HG02938 (cell line): Measurements from ENCODE around the gene PDCL3.
A peak's percentile ranks its signal among the peaks of the same experiment; 100 is the strongest.

ENCODE experiments used
- ATAC-seq: cut with Tn5 transposase; IDR thresholded peaks from one replicate; pipeline ENCODE4 v1.9.1; 2021; ENCODE audit warnings: mild to moderate bottlenecking, moderate library complexity; ENCODE audit not compliant: unreplicated experiment

PDCL3 gene

GRCh38 chr2:100560216-100560830 is 2.5 kb upstream of the PDCL3 start:
- no peak for ATAC-seq

- no peak for ATAC-seq
These were observed 1.6 kb upstream of the PDCL3 start for GRCh38 chr2:100561191-100561590.

GRCh38 chr2:100563407-100564247 is 834 bp downstream of the PDCL3 start:
- ATAC-seq, result peak; percentile 15

- ATAC-seq, result no peak
These were observed 6.2 kb downstream of the PDCL3 start for GRCh38 chr2:100568989-100569388.

- ATAC-seq, result no peak
These were observed 8.9 kb downstream of the PDCL3 start for GRCh38 chr2:100571668-100572067.

GRCh38 chr2:100577777-100578176 is 15.0 kb downstream of the PDCL3 start:
- no peak for ATAC-seq

GRCh38 chr2:100580367-100581276 is 17.8 kb downstream of the PDCL3 start:
- peak; percentile 83 for ATAC-seq

- no peak for ATAC-seq
These were observed 18.5 kb downstream of the PDCL3 start for GRCh38 chr2:100581277-100581612.

GRCh38 chr2:100584816-100585215 is 22.0 kb downstream of the PDCL3 start:
- ATAC-seq, result no peak

GRCh38 chr2:100588071-100588786 is 25.4 kb downstream of the PDCL3 start:
- ATAC-seq, result no peak

GRCh38 chr2:100589527-100589926 is 26.7 kb downstream of the PDCL3 start:
- ATAC-seq, result no peak

GRCh38 chr2:100592226-100592625 is 29.4 kb downstream of the PDCL3 start:
- no peak for ATAC-seq

GRCh38 chr2:100596465-100596864 is 33.7 kb downstream of the PDCL3 start:
- no peak for ATAC-seq

- no peak for ATAC-seq
These were observed 36.8 kb downstream of the PDCL3 start for GRCh38 chr2:100599566-100599965.

GRCh38 chr2:100601661-100602060 is 38.9 kb downstream of the PDCL3 start:
- no peak for ATAC-seq

GRCh38 chr2:100603414-100603813 is 40.6 kb downstream of the PDCL3 start:
- ATAC-seq, result no peak

GRCh38 chr2:100603948-100604633 is 41.3 kb downstream of the PDCL3 start:
- no peak for ATAC-seq

- ATAC-seq, result no peak
These were observed 43.5 kb downstream of the PDCL3 start for GRCh38 chr2:100606332-100606725.

- no peak for ATAC-seq
These were observed 44.0 kb downstream of the PDCL3 start for GRCh38 chr2:100606726-100607343.

- no peak for ATAC-seq
These were observed 47.6 kb downstream of the PDCL3 start for GRCh38 chr2:100610381-100610831.
